ENCODE data around the gene ADAT3. TPM values are rescaled to one million over a fixed set of nuclear protein-coding genes. Genes with fewer than 3 reads are reported as not detected.

Gene ADAT3
- total and polyA plus RNA-seq, 4 donors: 1.3 to 3.3 (median 2.1) TPM

DNA sequence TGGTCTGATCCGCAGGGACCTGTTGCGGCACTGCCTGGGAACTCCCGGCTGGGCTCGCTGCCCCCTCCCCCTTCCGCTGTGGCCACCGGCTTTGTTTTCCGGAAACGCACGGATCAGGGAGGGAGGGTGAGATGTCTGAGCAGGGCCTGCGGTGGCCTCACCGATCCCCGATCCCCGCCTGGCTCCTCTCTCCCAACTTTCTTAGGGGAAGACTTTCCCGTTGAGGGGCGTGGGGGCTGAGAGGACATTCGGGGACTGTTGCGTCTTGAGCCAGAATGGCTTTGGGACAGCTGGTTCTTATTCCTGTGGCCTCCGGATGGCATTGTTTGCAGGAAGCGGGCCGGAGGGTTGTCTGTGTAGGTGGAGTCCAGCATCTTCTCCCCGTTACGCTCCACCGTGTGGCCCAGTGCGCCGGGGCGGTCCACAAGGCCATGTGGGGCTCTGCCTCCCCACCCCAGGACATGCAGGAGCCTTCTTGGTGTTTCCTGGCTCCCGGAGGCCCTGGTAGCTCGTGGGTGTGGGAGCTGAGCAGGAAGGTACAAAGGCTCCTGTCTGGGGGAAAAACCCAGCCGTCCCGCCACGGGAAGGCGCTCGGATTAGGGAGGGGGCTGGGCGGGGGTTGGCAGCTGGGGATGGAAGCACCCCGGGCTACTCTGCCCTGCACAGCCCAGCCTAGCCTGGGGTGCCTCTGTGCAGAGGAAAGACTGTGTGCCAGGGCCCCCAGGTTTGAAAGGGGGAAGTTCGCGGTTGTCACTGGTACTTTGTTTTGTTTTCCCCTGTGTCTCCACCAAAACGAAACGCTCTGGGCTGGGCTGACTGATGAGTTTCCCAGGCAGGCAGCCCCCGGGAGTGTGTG, 37.1 kb downstream of the ADAT3 start:
- peak overlapping the region; percentile 56 to 80 (median 60) for H3K4me3 ChIP-seq (ENCODE audit: low read depth in 1 of 3, low read length in 3 of 3)
- H3K4me1 ChIP-seq (ENCODE audit: control insufficient read depth in 4 of 4, insufficient read depth in 4 of 4, low read length in 3 of 4): peaks cover 6 to 25% (median 18%) of the 10 kb centered on the region in 4 donors
- H3K9me3 ChIP-seq (ENCODE audit: control insufficient read depth in 4 of 4, low read length in 3 of 4): no peaks in the 10 kb centered on the region
- 5% methylated on average over 40 of the region's 40 CpGs for WGBS
- peak overlapping the region in 1 of 2 donors; percentile 50 for H3K9ac ChIP-seq (ENCODE audit: low read depth in 1 of 2, low read length in 2 of 2)
- TF ChIP-seq HNF4G (IDR thresholded peaks at IDR 0.05): no peak
- TF ChIP-seq, protein P1, sequence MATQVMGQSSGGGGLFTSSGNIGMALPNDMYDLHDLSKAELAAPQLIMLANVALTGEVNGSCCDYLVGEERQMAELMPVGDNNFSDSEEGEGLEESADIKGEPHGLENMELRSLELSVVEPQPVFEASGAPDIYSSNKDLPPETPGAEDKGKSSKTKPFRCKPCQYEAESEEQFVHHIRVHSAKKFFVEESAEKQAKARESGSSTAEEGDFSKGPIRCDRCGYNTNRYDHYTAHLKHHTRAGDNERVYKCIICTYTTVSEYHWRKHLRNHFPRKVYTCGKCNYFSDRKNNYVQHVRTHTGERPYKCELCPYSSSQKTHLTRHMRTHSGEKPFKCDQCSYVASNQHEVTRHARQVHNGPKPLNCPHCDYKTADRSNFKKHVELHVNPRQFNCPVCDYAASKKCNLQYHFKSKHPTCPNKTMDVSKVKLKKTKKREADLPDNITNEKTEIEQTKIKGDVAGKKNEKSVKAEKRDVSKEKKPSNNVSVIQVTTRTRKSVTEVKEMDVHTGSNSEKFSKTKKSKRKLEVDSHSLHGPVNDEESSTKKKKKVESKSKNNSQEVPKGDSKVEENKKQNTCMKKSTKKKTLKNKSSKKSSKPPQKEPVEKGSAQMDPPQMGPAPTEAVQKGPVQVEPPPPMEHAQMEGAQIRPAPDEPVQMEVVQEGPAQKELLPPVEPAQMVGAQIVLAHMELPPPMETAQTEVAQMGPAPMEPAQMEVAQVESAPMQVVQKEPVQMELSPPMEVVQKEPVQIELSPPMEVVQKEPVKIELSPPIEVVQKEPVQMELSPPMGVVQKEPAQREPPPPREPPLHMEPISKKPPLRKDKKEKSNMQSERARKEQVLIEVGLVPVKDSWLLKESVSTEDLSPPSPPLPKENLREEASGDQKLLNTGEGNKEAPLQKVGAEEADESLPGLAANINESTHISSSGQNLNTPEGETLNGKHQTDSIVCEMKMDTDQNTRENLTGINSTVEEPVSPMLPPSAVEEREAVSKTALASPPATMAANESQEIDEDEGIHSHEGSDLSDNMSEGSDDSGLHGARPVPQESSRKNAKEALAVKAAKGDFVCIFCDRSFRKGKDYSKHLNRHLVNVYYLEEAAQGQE (IDR thresholded peaks at IDR 0.05): no peak
- no peak for TF ChIP-seq JUND (IDR thresholded peaks at IDR 0.05)
- TF ChIP-seq, protein P2, sequence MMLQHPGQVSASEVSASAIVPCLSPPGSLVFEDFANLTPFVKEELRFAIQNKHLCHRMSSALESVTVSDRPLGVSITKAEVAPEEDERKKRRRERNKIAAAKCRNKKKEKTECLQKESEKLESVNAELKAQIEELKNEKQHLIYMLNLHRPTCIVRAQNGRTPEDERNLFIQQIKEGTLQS (IDR thresholded peaks at IDR 0.05): no peak
- TF ChIP-seq, protein P3, sequence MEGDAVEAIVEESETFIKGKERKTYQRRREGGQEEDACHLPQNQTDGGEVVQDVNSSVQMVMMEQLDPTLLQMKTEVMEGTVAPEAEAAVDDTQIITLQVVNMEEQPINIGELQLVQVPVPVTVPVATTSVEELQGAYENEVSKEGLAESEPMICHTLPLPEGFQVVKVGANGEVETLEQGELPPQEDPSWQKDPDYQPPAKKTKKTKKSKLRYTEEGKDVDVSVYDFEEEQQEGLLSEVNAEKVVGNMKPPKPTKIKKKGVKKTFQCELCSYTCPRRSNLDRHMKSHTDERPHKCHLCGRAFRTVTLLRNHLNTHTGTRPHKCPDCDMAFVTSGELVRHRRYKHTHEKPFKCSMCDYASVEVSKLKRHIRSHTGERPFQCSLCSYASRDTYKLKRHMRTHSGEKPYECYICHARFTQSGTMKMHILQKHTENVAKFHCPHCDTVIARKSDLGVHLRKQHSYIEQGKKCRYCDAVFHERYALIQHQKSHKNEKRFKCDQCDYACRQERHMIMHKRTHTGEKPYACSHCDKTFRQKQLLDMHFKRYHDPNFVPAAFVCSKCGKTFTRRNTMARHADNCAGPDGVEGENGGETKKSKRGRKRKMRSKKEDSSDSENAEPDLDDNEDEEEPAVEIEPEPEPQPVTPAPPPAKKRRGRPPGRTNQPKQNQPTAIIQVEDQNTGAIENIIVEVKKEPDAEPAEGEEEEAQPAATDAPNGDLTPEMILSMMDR (IDR thresholded peaks at IDR 0.05; ENCODE audit: low read depth, low read length, missing input control): no peak
- TF ChIP-seq FOXA1 (IDR thresholded peaks at IDR 0.05): no peak
- no peak for TF ChIP-seq NR2F2 (IDR thresholded peaks at IDR 0.05)
- TF ChIP-seq FOXA2 (IDR thresholded peaks at IDR 0.05): no peak
- TF ChIP-seq RXRA (IDR thresholded peaks at IDR 0.05): no peak
- TF ChIP-seq RAD21 (IDR thresholded peaks at IDR 0.05): peak; percentile 2 to 27
- TF ChIP-seq HNF4A (conservative IDR thresholded peaks at IDR 0.05): no peak
- TF ChIP-seq TAF1 (conservative IDR thresholded peaks at IDR 0.05): no peak
- TF ChIP-seq EGR1 (IDR thresholded peaks at IDR 0.05; ENCODE audit: low read depth in 2 of 2): no peak
- TF ChIP-seq GABPA (IDR thresholded peaks at IDR 0.05 in 1 of 2, conservative IDR thresholded peaks at IDR 0.05 in 1 of 2): peak in 1 of 2 donors; percentile 53
- TF ChIP-seq SP1 (IDR thresholded peaks at IDR 0.05): peak; percentile 7
- TF ChIP-seq, protein P4, sequence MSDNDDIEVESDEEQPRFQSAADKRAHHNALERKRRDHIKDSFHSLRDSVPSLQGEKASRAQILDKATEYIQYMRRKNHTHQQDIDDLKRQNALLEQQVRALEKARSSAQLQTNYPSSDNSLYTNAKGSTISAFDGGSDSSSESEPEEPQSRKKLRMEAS (IDR thresholded peaks at IDR 0.05): no peak
- TF ChIP-seq, protein P5, sequence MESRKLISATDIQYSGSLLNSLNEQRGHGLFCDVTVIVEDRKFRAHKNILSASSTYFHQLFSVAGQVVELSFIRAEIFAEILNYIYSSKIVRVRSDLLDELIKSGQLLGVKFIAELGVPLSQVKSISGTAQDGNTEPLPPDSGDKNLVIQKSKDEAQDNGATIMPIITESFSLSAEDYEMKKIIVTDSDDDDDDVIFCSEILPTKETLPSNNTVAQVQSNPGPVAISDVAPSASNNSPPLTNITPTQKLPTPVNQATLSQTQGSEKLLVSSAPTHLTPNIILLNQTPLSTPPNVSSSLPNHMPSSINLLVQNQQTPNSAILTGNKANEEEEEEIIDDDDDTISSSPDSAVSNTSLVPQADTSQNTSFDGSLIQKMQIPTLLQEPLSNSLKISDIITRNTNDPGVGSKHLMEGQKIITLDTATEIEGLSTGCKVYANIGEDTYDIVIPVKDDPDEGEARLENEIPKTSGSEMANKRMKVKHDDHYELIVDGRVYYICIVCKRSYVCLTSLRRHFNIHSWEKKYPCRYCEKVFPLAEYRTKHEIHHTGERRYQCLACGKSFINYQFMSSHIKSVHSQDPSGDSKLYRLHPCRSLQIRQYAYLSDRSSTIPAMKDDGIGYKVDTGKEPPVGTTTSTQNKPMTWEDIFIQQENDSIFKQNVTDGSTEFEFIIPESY (IDR thresholded peaks at IDR 0.05): no peak
- TF ChIP-seq YY1 (IDR thresholded peaks at IDR 0.05): no peak
- peak overlapping the region; percentile 92 to 96 for H3K27ac ChIP-seq (ENCODE audit: low read depth in 1 of 2, low read length in 2 of 2)
- no peaks in the 10 kb centered on the region for H3K36me3 ChIP-seq (ENCODE audit: control insufficient read depth in 4 of 4, insufficient read depth in 3 of 4, low read depth in 1 of 4, low read length in 3 of 4)
- no peaks in the 10 kb centered on the region for H3K27me3 ChIP-seq (ENCODE audit: control insufficient read depth in 4 of 4, insufficient read depth in 4 of 4, low read length in 3 of 4)
- peak; percentile 67 for DNase-seq (ENCODE audit: low spot score)
